HepG2 (cell line): ENCODE measurements around the gene ARHGEF40. TPM values are rescaled to one million over a fixed set of nuclear protein-coding genes. Genes with fewer than 3 reads are reported as not detected.
A peak's percentile ranks its signal among the peaks of the same experiment; 100 is the strongest.

Experiments used
- ATAC-seq: fragments of 200-7000 bp; cut with Tn5 transposase; 3 replicates; pipeline ENCODE4 v1.9.1; 2020; ENCODE audit warnings: mild to moderate bottlenecking, moderate library complexity
- BruUV-seq: library from RNA; stranded (reverse); fragments of 400-500 nt; replicated peaks from 2 replicates; lab custom pipeline; 2021; lab: Mats Ljungman, UMichigan
- CTCF ChIA-PET: fragments of 300-600 bp; formaldehyde crosslinking; extraction: SDS; loops from one replicate; lab custom pipeline; 2021; ENCODE audit warnings: low total read pairs, inconsistent platforms, low intra/inter-chr PET ratio; lab: Yijun Ruan, JAX
- POLR2A ChIA-PET: fragments of 350-600 bp; sonication (Branson Sonifier 250); formaldehyde crosslinking; loops from one replicate; lab custom pipeline; 2020; ENCODE audit warnings: antibody characterized with exemption, inconsistent platforms; lab: Yijun Ruan, JAX
- DNase-seq: peaks from one replicate; pipeline ENCODE4 v3.0.0-alpha.2; 2015; ENCODE audit warnings: low spot score
- FAIRE-seq: peaks from 3 replicates; lab custom pipeline; 2011; peaks lifted over from hg19 to GRCh38; lab: Jason Lieb, UNC
- H2AFZ ChIP-seq: one replicate; pipeline ENCODE4 v1.6.1; 2011; ENCODE audit warnings: low read length, inconsistent platforms
- H3K27ac ChIP-seq: fragments of 300-600 bp; 3 replicates; pipeline ENCODE4 v1.8.0; 2011; ENCODE audit warnings: mixed run types, mild to moderate bottlenecking, mixed read lengths, low read length, inconsistent platforms; ENCODE audit not compliant: insufficient read depth; ENCODE audit errors: extremely low read length
- H3K27me3 ChIP-seq, 2 experiments: fragments of 200-600 bp in 1 of 2; 2 replicates in 1 of 2; 3 replicates in 1 of 2; pipeline versions ENCODE4 v1.6.0 to v1.8.0; 2011; ENCODE audit warnings: low read length in 2 of 2, mild to moderate bottlenecking in 2 of 2, moderate library complexity in 2 of 2, inconsistent platforms in 1 of 2; ENCODE audit not compliant: insufficient read depth in 2 of 2, control insufficient read depth in 1 of 2
- H3K36me3 ChIP-seq, 2 experiments: fragments of 200-600 bp in 1 of 2; replicated peaks in 1 of 2; 2 replicates in 1 of 2; 3 replicates in 1 of 2; pipeline versions ENCODE4 v1.5.1 to v1.8.0; 2011; ENCODE audit warnings: low read length in 2 of 2, inconsistent platforms in 1 of 2; ENCODE audit not compliant: insufficient read depth in 2 of 2, control insufficient read depth in 1 of 2
- H3K4me1 ChIP-seq: 2 replicates; pipeline ENCODE4 v1.5.1; 2012; ENCODE audit warnings: low read length, inconsistent platforms; ENCODE audit not compliant: insufficient read depth
- H3K4me2 ChIP-seq: 2 replicates; pipeline ENCODE4 v1.6.0; 2011; ENCODE audit warnings: low read depth, low read length, inconsistent platforms
- H3K4me3 ChIP-seq, 3 experiments: fragments of 200-600 bp in 1 of 3; sonication (generic), shearing (Covaris generic) in 1 of 3; replicated peaks in 1 of 3; 2 replicates each; pipeline ENCODE4 v1.5.1; 2011 to 2016; ENCODE audit warnings: low read length in 3 of 3, inconsistent platforms in 2 of 3, low read depth in 2 of 3, mild to moderate bottlenecking in 2 of 3, control low read depth in 1 of 3, mixed read lengths in 1 of 3; ENCODE audit not compliant: insufficient read depth in 1 of 3
- H3K79me2 ChIP-seq: one replicate; pipeline ENCODE4 v1.6.1; 2011; ENCODE audit warnings: low read length, inconsistent platforms; ENCODE audit not compliant: insufficient read depth
- H3K9ac ChIP-seq: 2 replicates; pipeline ENCODE4 v1.6.0; 2011; ENCODE audit warnings: mild to moderate bottlenecking, low read depth, low read length, inconsistent platforms; ENCODE audit not compliant: insufficient read depth
- H3K9me3 ChIP-seq: 2 replicates; pipeline ENCODE4 v1.5.1; 2012; ENCODE audit warnings: mild to moderate bottlenecking, low read length
- H4K20me1 ChIP-seq: 2 replicates; pipeline ENCODE4 v1.6.0; 2011; ENCODE audit warnings: inconsistent platforms, mild to moderate bottlenecking, low read length, moderate library complexity; ENCODE audit not compliant: insufficient read depth
- ATF7 ChIP-seq, 2 experiments: fragments of 450-650 bp in 1 of 2; sonication (generic) in 1 of 2; formaldehyde crosslinking in 1 of 2; IDR thresholded peaks; 2 replicates each; pipeline versions ENCODE4 v1.4.0 to v1.6.1; 2016 to 2020; ENCODE audit warnings: antibody characterized with exemption in 1 of 2, mild to moderate bottlenecking in 1 of 2, missing genetic modification reagents in 1 of 2
- ATM ChIP-seq: fragments of 450-650 bp; IDR thresholded peaks from 2 replicates; pipeline ENCODE4 v1.7.1; 2017; ENCODE audit warnings: mild to moderate bottlenecking, borderline replicate concordance
- CEBPB ChIP-seq: IDR thresholded peaks from 2 replicates; pipeline ENCODE4 v1.6.1; 2011; ENCODE audit warnings: low read depth, low read length, improper control_type of control experiment, borderline replicate concordance
- KLF13 ChIP-seq: sonication (generic); formaldehyde crosslinking; IDR thresholded peaks from 2 replicates; pipeline ENCODE4 v1.4.0; 2020; ENCODE audit warnings: mild to moderate bottlenecking, missing genetic modification reagents
- MED8 ChIP-seq: sonication (generic); formaldehyde crosslinking; IDR thresholded peaks from 2 replicates; pipeline ENCODE4 v1.8.1; 2023; ENCODE audit warnings: mild to moderate bottlenecking, missing genetic modification reagents; ENCODE audit not compliant: insufficient replicate concordance
- NCOA2 ChIP-seq: sonication (generic); formaldehyde crosslinking; IDR thresholded peaks from 2 replicates; pipeline ENCODE4 v1.8.0; 2022; ENCODE audit warnings: inconsistent platforms
- PAX8 ChIP-seq: sonication (generic); formaldehyde crosslinking; IDR thresholded peaks from 2 replicates; pipeline ENCODE4 v1.8.0; 2022; ENCODE audit warnings: mild to moderate bottlenecking, missing genetic modification reagents, borderline replicate concordance
- TCF12 ChIP-seq, 2 experiments: fragments of 450-650 bp in 1 of 2; sonication (generic) in 1 of 2; formaldehyde crosslinking in 1 of 2; IDR thresholded peaks; 2 replicates each; pipeline versions ENCODE4 v1.6.1 to v1.8.0; 2017 to 2022; ENCODE audit warnings: antibody characterized with exemption in 1 of 2, mild to moderate bottlenecking in 1 of 2, missing genetic modification reagents in 1 of 2, moderate library complexity in 1 of 2
- ZNF225 ChIP-seq: sonication (generic); formaldehyde crosslinking; IDR thresholded peaks from 2 replicates; pipeline ENCODE4 v1.4.0; 2020; ENCODE audit warnings: mild to moderate bottlenecking, missing genetic modification reagents
- ZNF350 ChIP-seq: sonication (generic); formaldehyde crosslinking; IDR thresholded peaks from 2 replicates; pipeline ENCODE4 v1.4.0; 2020; ENCODE audit warnings: mild to moderate bottlenecking, low read depth, missing genetic modification reagents, borderline replicate concordance
- ZNF546 ChIP-seq: sonication (generic); formaldehyde crosslinking; conservative IDR thresholded peaks from 2 replicates; pipeline ENCODE4 v1.8.1; 2023; ENCODE audit warnings: mild to moderate bottlenecking, missing genetic modification reagents
- ZNF556 ChIP-seq: sonication (generic); formaldehyde crosslinking; IDR thresholded peaks from 2 replicates; pipeline ENCODE4 v1.4.0; 2020; ENCODE audit warnings: mild to moderate bottlenecking, missing genetic modification reagents, borderline replicate concordance
- ZNF589 ChIP-seq: sonication (generic); formaldehyde crosslinking; conservative IDR thresholded peaks from 2 replicates; pipeline ENCODE4 v1.8.0; 2022; ENCODE audit warnings: mild to moderate bottlenecking, moderate library complexity, missing genetic modification reagents
- ZNF616 ChIP-seq: sonication (generic); formaldehyde crosslinking; IDR thresholded peaks from 2 replicates; pipeline ENCODE4 v1.5.0; 2020; ENCODE audit warnings: low read depth, mild to moderate bottlenecking, missing genetic modification reagents
- WGBS: methylation state at CpG from one replicate; pipeline ENCODE4 v1.1.6; 2017; ENCODE audit warnings: low lambda C conversion rate; 5-methylcytosine and 5-hydroxymethylcytosine counted together
- in situ Hi-C: cut with HindIII; loops from 2 replicates; pipeline ENCODE4 v1.10.0; 2017; ENCODE audit warnings: low pct_unique_long_range_greater_than_20kb; ENCODE audit not compliant: extremely low pct_ligation_motif_present
- intact Hi-C: fragments of 100-400 bp; cut with micrococcal nuclease; formaldehyde crosslinking; loops from one replicate; pipeline ENCODE4 v1.10.0; 2022; ENCODE audit not compliant: unreplicated experiment
- polyA plus RNA-seq, 8 experiments: library from polyadenylated mRNA; depleted of rRNA in 3 of 8; stranded (reverse) in 7 of 8; unstranded in 1 of 8; fragments of >200 nt; fragmentation: Illumina TruSeq in 4 of 8; extraction: Trizol in 4 of 8; gene quantifications; 2 replicates each; pipeline versions ENCODE4 v1.2.1 to v1.2.3, GENCODE V29; 2011 to 2016; ENCODE audit warnings: low read depth in 4 of 8, missing spikeins in 1 of 8, mixed read lengths in 1 of 8; ENCODE audit not compliant: insufficient read depth in 1 of 8
- total RNA-seq, 5 experiments: library from RNA; depleted of rRNA; stranded (reverse); fragments of >200 nt; fragmentation: Illumina TruSeq; extraction: Trizol; gene quantifications; 2 replicates each; pipeline ENCODE4 v1.2.3, GENCODE V29; 2016; ENCODE audit warnings: low read depth in 1 of 5
- TF ChIP-seq, protein P1 (sequence below): sonication (generic); formaldehyde crosslinking; IDR thresholded peaks from 2 replicates; pipeline ENCODE4 v1.8.1; 2023; ENCODE audit warnings: mild to moderate bottlenecking, missing genetic modification reagents
- TF ChIP-seq, protein P2 (sequence below): sonication (generic); formaldehyde crosslinking; IDR thresholded peaks from 2 replicates; pipeline ENCODE4 v1.4.0; 2020; ENCODE audit warnings: low read depth, mild to moderate bottlenecking, missing genetic modification reagents
- TF ChIP-seq, protein P3 (sequence below): IDR thresholded peaks from 2 replicates; pipeline ENCODE4 v1.6.1; 2012; ENCODE audit warnings: inconsistent platforms
- TF ChIP-seq, protein P4 (sequence below): sonication (generic); formaldehyde crosslinking; IDR thresholded peaks from 2 replicates; pipeline ENCODE4 v1.4.0; 2020; ENCODE audit warnings: mild to moderate bottlenecking, missing genetic modification reagents
- TF ChIP-seq, protein P5 (sequence below): sonication (generic); formaldehyde crosslinking; IDR thresholded peaks from 2 replicates; pipeline ENCODE4 v1.5.0; 2020; ENCODE audit warnings: missing genetic modification reagents

ARHGEF40 gene
- total and polyA plus RNA-seq, 2 of the 13 experiments (the other 11 are each of a cell fraction or from before 2014, with no cell fraction given): 28.1 to 78.1 TPM

DNA sequence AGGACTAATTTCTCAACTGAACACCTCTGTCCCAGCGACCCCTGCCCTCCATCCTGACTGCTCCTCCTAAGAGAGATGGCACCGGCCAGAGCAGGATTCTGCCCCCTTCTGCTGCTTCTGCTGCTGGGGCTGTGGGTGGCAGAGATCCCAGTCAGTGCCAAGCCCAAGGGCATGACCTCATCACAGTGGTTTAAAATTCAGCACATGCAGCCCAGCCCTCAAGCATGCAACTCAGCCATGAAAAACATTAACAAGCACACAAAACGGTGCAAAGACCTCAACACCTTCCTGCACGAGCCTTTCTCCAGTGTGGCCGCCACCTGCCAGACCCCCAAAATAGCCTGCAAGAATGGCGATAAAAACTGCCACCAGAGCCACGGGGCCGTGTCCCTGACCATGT lies 27.2 kb upstream of the ARHGEF40 start:
- BruUV-seq: no TSS peak
- TF ChIP-seq ATM: no peak
- TF ChIP-seq, protein P1, sequence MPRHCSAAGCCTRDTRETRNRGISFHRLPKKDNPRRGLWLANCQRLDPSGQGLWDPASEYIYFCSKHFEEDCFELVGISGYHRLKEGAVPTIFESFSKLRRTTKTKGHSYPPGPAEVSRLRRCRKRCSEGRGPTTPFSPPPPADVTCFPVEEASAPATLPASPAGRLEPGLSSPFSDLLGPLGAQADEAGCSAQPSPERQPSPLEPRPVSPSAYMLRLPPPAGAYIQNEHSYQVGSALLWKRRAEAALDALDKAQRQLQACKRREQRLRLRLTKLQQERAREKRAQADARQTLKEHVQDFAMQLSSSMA (CRISPR knock-in tag): no peak
- TF ChIP-seq ZNF225 (CRISPR knock-in tag): no peak
- TF ChIP-seq, protein P2, sequence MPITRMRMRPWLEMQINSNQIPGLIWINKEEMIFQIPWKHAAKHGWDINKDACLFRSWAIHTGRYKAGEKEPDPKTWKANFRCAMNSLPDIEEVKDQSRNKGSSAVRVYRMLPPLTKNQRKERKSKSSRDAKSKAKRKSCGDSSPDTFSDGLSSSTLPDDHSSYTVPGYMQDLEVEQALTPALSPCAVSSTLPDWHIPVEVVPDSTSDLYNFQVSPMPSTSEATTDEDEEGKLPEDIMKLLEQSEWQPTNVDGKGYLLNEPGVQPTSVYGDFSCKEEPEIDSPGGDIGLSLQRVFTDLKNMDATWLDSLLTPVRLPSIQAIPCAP (CRISPR knock-in tag): no peak
- no peak for TF ChIP-seq NCOA2 (CRISPR knock-in tag)
- TF ChIP-seq TCF12 (IDR thresholded peaks at IDR 0.05): no peak
- no peak for TF ChIP-seq TCF12 (CRISPR knock-in tag; IDR thresholded peaks at IDR 0.05)
- TF ChIP-seq, protein P3, sequence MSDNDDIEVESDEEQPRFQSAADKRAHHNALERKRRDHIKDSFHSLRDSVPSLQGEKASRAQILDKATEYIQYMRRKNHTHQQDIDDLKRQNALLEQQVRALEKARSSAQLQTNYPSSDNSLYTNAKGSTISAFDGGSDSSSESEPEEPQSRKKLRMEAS: peak; percentile 28; the same call in 1 of the 2 replicates
- TF ChIP-seq CEBPB: no peak
- TF ChIP-seq, protein P4, sequence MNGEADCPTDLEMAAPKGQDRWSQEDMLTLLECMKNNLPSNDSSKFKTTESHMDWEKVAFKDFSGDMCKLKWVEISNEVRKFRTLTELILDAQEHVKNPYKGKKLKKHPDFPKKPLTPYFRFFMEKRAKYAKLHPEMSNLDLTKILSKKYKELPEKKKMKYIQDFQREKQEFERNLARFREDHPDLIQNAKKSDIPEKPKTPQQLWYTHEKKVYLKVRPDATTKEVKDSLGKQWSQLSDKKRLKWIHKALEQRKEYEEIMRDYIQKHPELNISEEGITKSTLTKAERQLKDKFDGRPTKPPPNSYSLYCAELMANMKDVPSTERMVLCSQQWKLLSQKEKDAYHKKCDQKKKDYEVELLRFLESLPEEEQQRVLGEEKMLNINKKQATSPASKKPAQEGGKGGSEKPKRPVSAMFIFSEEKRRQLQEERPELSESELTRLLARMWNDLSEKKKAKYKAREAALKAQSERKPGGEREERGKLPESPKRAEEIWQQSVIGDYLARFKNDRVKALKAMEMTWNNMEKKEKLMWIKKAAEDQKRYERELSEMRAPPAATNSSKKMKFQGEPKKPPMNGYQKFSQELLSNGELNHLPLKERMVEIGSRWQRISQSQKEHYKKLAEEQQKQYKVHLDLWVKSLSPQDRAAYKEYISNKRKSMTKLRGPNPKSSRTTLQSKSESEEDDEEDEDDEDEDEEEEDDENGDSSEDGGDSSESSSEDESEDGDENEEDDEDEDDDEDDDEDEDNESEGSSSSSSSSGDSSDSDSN (CRISPR knock-in tag): 0 out of 2 replicates have a peak, but pooled peaks have one; percentile 12
- no peak for TF ChIP-seq ZNF589
- no peak for TF ChIP-seq KLF13 (CRISPR knock-in tag)
- no peak for TF ChIP-seq ZNF556
- TF ChIP-seq ZNF350 (CRISPR knock-in tag): 0 out of 2 replicates have a peak, but pooled peaks have one; percentile 11
- 0 out of 2 replicates have a peak, but pooled peaks have one; percentile 39 for TF ChIP-seq ATF7 (IDR thresholded peaks at IDR 0.05)
- TF ChIP-seq ATF7 (CRISPR knock-in tag; IDR thresholded peaks at IDR 0.05): no peak
- no peak for TF ChIP-seq MED8 (CRISPR knock-in tag)
- TF ChIP-seq ZNF546: 0 out of 2 replicates have a peak, but pooled peaks have one; percentile 56
- TF ChIP-seq PAX8 (CRISPR knock-in tag): no peak
- no peak for TF ChIP-seq ZNF616 (CRISPR knock-in tag)
- TF ChIP-seq, protein P5, sequence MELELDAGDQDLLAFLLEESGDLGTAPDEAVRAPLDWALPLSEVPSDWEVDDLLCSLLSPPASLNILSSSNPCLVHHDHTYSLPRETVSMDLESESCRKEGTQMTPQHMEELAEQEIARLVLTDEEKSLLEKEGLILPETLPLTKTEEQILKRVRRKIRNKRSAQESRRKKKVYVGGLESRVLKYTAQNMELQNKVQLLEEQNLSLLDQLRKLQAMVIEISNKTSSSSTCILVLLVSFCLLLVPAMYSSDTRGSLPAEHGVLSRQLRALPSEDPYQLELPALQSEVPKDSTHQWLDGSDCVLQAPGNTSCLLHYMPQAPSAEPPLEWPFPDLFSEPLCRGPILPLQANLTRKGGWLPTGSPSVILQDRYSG (CRISPR knock-in tag): no peak

More for the DNA sequence above, 27.2 kb upstream of the ARHGEF40 start:
- Histone ChIP-seq H3K27me3 (no peaks in the 10 kb centered on the region), H3K27ac (no peak overlapping the region), H3K4me1 (peaks cover 75% of the 10 kb centered on the region), H3K4me3 (no peak overlapping the region), H3K9ac (no peak overlapping the region), H3K9me3 (no peaks in the 10 kb centered on the region), H3K36me3 (no peaks in the 10 kb centered on the region), H3K79me2 (no peaks in the 10 kb centered on the region), H4K20me1 (no peaks in the 10 kb centered on the region), H2AFZ (no peak overlapping the region), H3K4me2 (no peak overlapping the region)
- no peak for ATAC-seq
- ChIA-PET POLR2A (interaction anchor here (2.0 to 2.3 kb wide), 4 partner anchors 11 to 28 kb away, joined by 7 to 18 read pairs (median 10); partner anchors contain the start of genes ARHGEF40 and NDRG2), CTCF (interaction anchor here (2.2 kb wide), 1 partner anchor 28 kb away, joined by 8 read pairs; no protein-coding TSS in a partner anchor)
- intact Hi-C loops (no loop called here), in situ Hi-C loops (loop anchor here (5.0 kb wide), 1 partner anchor 186 kb away; no protein-coding TSS in a partner anchor)
- 94% methylated on average over 8 of the region's 8 CpGs for WGBS
- no peak for FAIRE-seq
- no peak for DNase-seq
